Neural crest cell (in vitro differentiated cells): ENCODE measurements around the gene ANKRD24. TPM values are rescaled to one million over a fixed set of nuclear protein-coding genes. Genes with fewer than 3 reads are reported as not detected.
A peak's percentile ranks its signal among the peaks of the same experiment; 100 is the strongest.

Experiments used
- DNase-seq: peaks from one replicate; pipeline ENCODE4 v3.0.0; 2021; ENCODE audit warnings: low read depth, mixed read lengths, low spot score
- H3K27ac Mint-ChIP-seq: one replicate; pipeline ENCODE4 v1.8.0; 2021; ENCODE audit warnings: mild to moderate bottlenecking, mixed read lengths; ENCODE audit not compliant: unreplicated experiment
- H3K27me3 Mint-ChIP-seq: 2 replicates; pipeline ENCODE4 v1.8.0; 2021; ENCODE audit warnings: low read depth, mild to moderate bottlenecking, mixed read lengths
- H3K36me3 Mint-ChIP-seq: 2 replicates; pipeline ENCODE4 v1.8.0; 2021; ENCODE audit warnings: low read depth, mild to moderate bottlenecking, mixed read lengths
- H3K4me1 Mint-ChIP-seq: 2 replicates; pipeline ENCODE4 v1.8.0; 2021; ENCODE audit warnings: mixed read lengths
- H3K4me3 Mint-ChIP-seq: one replicate; pipeline ENCODE4 v1.8.0; 2021; ENCODE audit warnings: mild to moderate bottlenecking, mixed read lengths
- H3K9me3 Mint-ChIP-seq: 2 replicates; pipeline ENCODE4 v1.8.0; 2021; ENCODE audit warnings: mixed read lengths
- total RNA-seq: library from RNA; stranded (reverse); gene quantifications from 2 replicates; pipeline ENCODE4 v1.2.1, GENCODE V29; 2021
- TF ChIP-seq, protein P1 (sequence below): fragments of 200-600 bp; sonication (generic); conservative IDR thresholded peaks from 2 replicates; pipeline ENCODE4 v1.5.0; 2021; ENCODE audit warnings: antibody characterized with exemption, mild to moderate bottlenecking

The ANKRD24 gene
- total RNA-seq, 1 donor from 2014 or later, result 0.19 TPM

GRCh38 chr19:4260613-4261191 is 78.2 kb downstream of the ANKRD24 start:
- no peak for DNase-seq
- no peaks in the 10 kb centered on the region for H3K9me3 Mint-ChIP-seq
- no peak overlapping the region for H3K4me3 Mint-ChIP-seq
- TF ChIP-seq, protein P1, sequence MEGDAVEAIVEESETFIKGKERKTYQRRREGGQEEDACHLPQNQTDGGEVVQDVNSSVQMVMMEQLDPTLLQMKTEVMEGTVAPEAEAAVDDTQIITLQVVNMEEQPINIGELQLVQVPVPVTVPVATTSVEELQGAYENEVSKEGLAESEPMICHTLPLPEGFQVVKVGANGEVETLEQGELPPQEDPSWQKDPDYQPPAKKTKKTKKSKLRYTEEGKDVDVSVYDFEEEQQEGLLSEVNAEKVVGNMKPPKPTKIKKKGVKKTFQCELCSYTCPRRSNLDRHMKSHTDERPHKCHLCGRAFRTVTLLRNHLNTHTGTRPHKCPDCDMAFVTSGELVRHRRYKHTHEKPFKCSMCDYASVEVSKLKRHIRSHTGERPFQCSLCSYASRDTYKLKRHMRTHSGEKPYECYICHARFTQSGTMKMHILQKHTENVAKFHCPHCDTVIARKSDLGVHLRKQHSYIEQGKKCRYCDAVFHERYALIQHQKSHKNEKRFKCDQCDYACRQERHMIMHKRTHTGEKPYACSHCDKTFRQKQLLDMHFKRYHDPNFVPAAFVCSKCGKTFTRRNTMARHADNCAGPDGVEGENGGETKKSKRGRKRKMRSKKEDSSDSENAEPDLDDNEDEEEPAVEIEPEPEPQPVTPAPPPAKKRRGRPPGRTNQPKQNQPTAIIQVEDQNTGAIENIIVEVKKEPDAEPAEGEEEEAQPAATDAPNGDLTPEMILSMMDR, result no peak
- H3K36me3 Mint-ChIP-seq, result peaks cover 10% of the 10 kb centered on the region
- no peak overlapping the region for H3K27ac Mint-ChIP-seq
- H3K4me1 Mint-ChIP-seq, result no peaks in the 10 kb centered on the region
- no peaks in the 10 kb centered on the region for H3K27me3 Mint-ChIP-seq

DNA sequence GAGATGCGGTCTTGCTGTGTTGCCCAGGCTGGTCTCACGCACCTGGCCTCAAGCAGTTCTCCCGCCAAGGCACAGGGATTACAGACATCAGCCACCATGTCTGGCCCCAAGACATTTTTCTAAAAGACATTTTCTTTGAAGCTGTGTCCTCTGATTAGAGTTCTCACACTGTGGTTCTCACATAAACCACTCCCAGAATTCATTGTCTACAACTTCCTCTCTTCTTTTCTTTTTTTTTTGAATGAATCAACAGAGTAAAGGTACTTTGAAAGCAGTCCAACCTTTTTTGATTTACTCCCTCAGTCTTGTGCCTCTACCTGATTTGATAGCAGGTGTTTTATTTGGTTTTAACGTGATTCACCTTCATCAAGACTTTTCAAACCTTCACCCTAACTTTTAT is 82.3 kb downstream of the ANKRD24 start:
- Mint-ChIP-seq H3K4me3 (no peak overlapping the region), H3K4me1 (peaks cover 4% of the 10 kb centered on the region), H3K27ac (no peak overlapping the region), H3K27me3 (no peaks in the 10 kb centered on the region), H3K36me3 (no peaks in the 10 kb centered on the region), H3K9me3 (no peaks in the 10 kb centered on the region)
- no peak for DNase-seq
- TF ChIP-seq, protein P1, result no peak

- H3K4me1 Mint-ChIP-seq, result peaks cover 4% of the 10 kb centered on the region
- no peaks in the 10 kb centered on the region for H3K27me3 Mint-ChIP-seq
- no peaks in the 10 kb centered on the region for H3K36me3 Mint-ChIP-seq
- TF ChIP-seq, protein P1, result no peak
- no peak overlapping the region for H3K27ac Mint-ChIP-seq
- no peak overlapping the region for H3K4me3 Mint-ChIP-seq
- H3K9me3 Mint-ChIP-seq, result no peaks in the 10 kb centered on the region
- no peak for DNase-seq
Measured at GRCh38 chr19:4266253-4267000, 83.9 kb downstream of the ANKRD24 start.

GRCh38 chr19:4267101-4267900 is 84.8 kb downstream of the ANKRD24 start:
- DNase-seq, result peak; percentile 71
- H3K4me1 Mint-ChIP-seq, result peaks cover 4% of the 10 kb centered on the region
- no peaks in the 10 kb centered on the region for H3K36me3 Mint-ChIP-seq
- no peaks in the 10 kb centered on the region for H3K9me3 Mint-ChIP-seq
- no peak overlapping the region for H3K4me3 Mint-ChIP-seq
- no peak overlapping the region for H3K27ac Mint-ChIP-seq
- TF ChIP-seq, protein P1, result peak; percentile 85
- no peaks in the 10 kb centered on the region for H3K27me3 Mint-ChIP-seq

DNA sequence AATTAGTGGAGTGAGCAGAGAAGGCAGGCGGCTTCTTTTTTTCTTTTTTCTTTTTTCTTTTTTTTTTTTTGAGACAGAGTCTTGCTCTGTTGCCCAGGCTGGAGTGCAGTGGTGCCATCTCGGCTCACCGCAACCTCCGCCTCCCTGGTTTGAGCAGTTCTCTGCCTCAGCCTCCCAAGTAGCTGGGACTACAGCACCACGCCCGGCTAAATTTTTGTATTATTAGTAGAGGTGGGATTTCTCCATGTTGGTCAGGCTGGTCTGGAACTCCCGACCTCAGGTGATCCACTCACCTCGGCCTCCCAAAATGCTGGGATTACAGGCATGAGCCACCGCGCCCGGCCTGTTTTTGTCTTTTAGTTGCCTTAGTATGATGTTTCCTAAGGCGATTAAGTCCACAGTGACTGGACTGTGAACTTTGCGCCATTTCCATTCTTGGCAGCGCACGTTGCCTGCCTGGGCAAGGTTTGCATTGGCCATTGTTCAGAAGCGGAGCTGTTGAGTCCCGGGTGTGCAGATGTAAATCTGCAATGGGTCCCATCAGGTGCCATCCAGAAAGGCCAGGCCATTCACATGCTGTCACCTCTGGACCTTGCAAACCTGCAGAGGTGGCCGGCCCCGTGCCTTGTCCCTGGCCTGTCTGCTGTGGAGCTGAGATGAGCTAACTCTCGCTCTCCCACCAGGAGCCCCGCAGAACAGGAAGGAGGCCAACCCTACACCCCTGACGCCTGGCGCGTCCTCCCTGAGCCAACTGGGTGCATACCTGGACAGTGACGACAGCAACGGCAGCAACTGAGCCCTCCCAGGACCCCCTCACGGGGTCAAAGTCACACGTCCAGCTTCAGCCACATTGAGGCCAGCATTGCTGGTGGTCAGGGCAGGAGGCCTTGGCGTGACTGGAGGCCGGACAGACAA is 85.7 kb downstream of the ANKRD24 start:
- H3K4me3 Mint-ChIP-seq, result no peak overlapping the region
- no peaks in the 10 kb centered on the region for H3K36me3 Mint-ChIP-seq
- peaks cover 4% of the 10 kb centered on the region for H3K4me1 Mint-ChIP-seq
- no peak overlapping the region for H3K27ac Mint-ChIP-seq
- TF ChIP-seq, protein P1, result no peak
- H3K27me3 Mint-ChIP-seq, result no peaks in the 10 kb centered on the region
- DNase-seq, result no peak
- no peaks in the 10 kb centered on the region for H3K9me3 Mint-ChIP-seq
